ENCODE measurements around the gene CHST2.

Gene CHST2

GRCh38 chr3:143170074-143170473, 50.5 kb downstream of the CHST2 start:
- DNase-seq: no peak

DNA sequence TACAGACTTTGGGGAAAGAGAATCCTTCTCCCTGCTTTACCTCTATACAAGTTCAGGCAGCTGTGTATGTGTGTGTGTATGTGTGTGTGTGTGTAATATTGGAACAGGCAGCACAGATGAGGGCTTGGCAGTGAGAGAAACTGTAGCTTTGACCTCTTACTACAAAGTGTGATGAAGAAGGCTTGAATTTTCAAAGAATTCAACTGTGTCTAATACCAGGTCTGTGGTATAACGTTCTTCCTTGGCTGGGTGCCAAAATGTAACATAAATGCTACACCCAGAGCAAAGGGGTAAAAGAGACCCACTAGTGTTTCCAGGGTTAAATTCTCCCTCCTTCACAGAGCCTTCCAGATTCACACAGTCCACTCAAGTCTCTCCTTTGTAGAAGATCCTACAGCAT, 51.1 kb downstream of the CHST2 start:
- DNase-seq: no peak

- DNase-seq: no peak
Observed at GRCh38 chr3:143171141-143171980, 51.8 kb downstream of the CHST2 start.

DNA sequence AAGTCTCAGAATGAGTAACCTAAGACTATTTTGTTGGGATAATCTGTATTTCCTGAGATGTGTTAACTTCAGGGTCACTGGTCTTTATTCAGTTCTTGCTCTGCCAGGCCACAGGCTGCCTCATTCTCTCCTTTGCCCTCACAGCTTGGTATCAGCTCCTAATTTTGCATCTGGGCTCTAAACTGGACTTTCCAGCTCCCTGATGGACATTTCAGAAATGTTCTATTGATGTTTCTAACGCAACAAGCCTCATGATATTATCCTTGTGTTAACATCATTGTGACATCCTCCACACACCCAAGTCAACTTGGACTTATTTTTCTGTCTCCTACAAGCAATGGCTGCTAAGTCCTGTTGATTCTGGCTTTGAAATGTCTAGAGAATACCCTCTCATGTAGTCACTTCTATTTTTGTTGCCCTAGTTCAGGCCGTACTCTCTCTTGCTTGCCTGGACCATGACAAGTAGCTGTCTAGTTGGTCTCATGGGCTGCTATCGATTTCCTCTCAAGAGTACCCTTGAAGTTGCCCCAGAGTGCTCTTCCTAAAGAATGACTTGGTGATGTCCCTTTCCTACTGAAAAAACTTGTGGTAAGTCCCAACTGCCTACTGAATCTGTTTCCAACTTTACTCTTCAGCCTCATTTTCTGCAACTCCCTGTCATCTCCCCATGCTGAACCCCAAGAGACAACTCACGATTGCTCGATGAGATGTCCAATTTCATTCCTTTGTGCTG, 52.7 kb downstream of the CHST2 start:
- DNase-seq: no peak

- no peak for DNase-seq
Observed at GRCh38 chr3:143172795-143173145, 53.2 kb downstream of the CHST2 start.

DNA sequence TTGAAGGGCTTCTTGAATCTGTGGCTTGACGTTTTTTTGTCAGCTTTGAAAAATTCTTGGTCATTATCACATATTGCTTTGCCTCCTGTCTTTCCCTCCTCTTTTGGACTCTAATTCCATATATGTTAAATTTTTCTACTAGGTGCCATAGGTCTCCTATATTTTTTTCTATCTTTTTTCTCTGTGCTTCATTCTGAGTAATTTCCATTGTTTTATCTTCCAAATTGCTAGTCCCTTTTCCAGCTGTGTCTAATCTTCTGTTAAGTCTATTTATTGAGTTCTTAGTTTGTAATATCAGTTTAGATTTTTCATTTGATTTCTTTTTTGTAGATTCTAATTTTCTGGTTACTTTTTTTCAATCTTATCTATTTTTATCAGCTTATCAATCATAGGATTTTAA, 53.7 kb downstream of the CHST2 start:
- no peak for DNase-seq

Measured in DMS153 (cell line).